ENCODE measurements around the gene CYP3A7.

GRCh38 chr7:99674995-99675742 is 59.8 kb downstream of the CYP3A7 start:
- TF ChIP-seq POLR2A (IDR thresholded peaks at IDR 0.05; ENCODE audit: low read depth) (no peak), POLR2AphosphoS5 (IDR thresholded peaks at IDR 0.05) (no peak)
